H1 (cell line): Measurements from ENCODE around the gene MIPEP. TPM values are rescaled to one million over a fixed set of nuclear protein-coding genes. Genes with fewer than 3 reads are reported as not detected.

ENCODE experiments used
- CTCF ChIA-PET: fragments of 300-600 bp; sonication (Branson Sonifier 250); formaldehyde crosslinking; loops from one replicate; lab custom pipeline; 2021; ENCODE audit not compliant: partially characterized antibody; lab: Charles Lee
- POLR2A ChIA-PET: fragments of 300-600 bp; sonication (Branson Sonifier 250); formaldehyde crosslinking; loops from one replicate; lab custom pipeline; 2021; ENCODE audit warnings: inconsistent platforms; ENCODE audit not compliant: partially characterized antibody; lab: Charles Lee
- DNase-seq, 2 experiments: peaks; one replicate each; pipeline versions ENCODE4 v3.0.0 to v3.0.0-alpha.2; 2010 to 2022; ENCODE audit warnings: low spot score in 2 of 2, low read depth in 1 of 2, mixed read lengths in 1 of 2
- FAIRE-seq: peaks from 2 replicates; lab custom pipeline; 2011; peaks lifted over from hg19 to GRCh38; lab: Jason Lieb, UNC
- H2AFZ ChIP-seq: 2 replicates; pipeline ENCODE4 v1.8.1; 2012; ENCODE audit warnings: low read length, inconsistent platforms
- H2AK5ac ChIP-seq: 2 replicates; pipeline ENCODE4 v1.6.1; 2013; ENCODE audit warnings: low read depth, low read length
- H2BK120ac ChIP-seq: replicated peaks from 2 replicates; pipeline ENCODE3; 2013; ENCODE audit warnings: low read depth, low read length, inconsistent platforms
- H2BK12ac ChIP-seq: 2 replicates; pipeline ENCODE4 v1.6.1; 2013; ENCODE audit warnings: low read depth, low read length
- H2BK15ac ChIP-seq: 2 replicates; pipeline ENCODE4 v1.6.1; 2013; ENCODE audit warnings: low read length
- H2BK20ac ChIP-seq: 2 replicates; pipeline ENCODE4 v1.6.1; 2013; ENCODE audit warnings: low read length
- H2BK5ac ChIP-seq: 2 replicates; pipeline ENCODE4 v1.6.1; 2013; ENCODE audit warnings: low read depth, low read length
- H3K14ac ChIP-seq: 2 replicates; pipeline ENCODE4 v1.6.1; 2013; ENCODE audit warnings: inconsistent platforms; ENCODE audit not compliant: insufficient read length
- H3K18ac ChIP-seq: 2 replicates; pipeline ENCODE4 v1.6.1; 2013; ENCODE audit warnings: low read length; ENCODE audit errors: extremely low read depth
- H3K23ac ChIP-seq: 2 replicates; pipeline ENCODE4 v1.6.1; 2013; ENCODE audit warnings: inconsistent platforms; ENCODE audit not compliant: insufficient read length
- H3K23me2 ChIP-seq: 2 replicates; pipeline ENCODE4 v1.6.1; 2013; ENCODE audit warnings: low read depth, low read length
- H3K27ac ChIP-seq: 2 replicates; pipeline ENCODE4 v1.6.1; 2011; ENCODE audit warnings: low read depth, low read length, inconsistent platforms
- H3K27me3 ChIP-seq, 4 experiments: replicated peaks in 1 of 4; 1 replicate in 1 of 4; 2 replicates in 3 of 4; pipeline versions ENCODE4 v1.6.1 to v1.8.1; 2011 to 2013; ENCODE audit warnings: low read length in 3 of 4, mild to moderate bottlenecking in 3 of 4, inconsistent platforms in 2 of 4, mixed read lengths in 2 of 4, moderate library complexity in 1 of 4; ENCODE audit not compliant: control insufficient read depth in 3 of 4, insufficient read depth in 3 of 4; ENCODE audit errors: extremely low read depth in 1 of 4
- H3K36me3 ChIP-seq, 4 experiments: 2 replicates each; pipeline versions ENCODE4 v1.6.1 to v1.8.1; 2011 to 2013; ENCODE audit warnings: mild to moderate bottlenecking in 4 of 4, low read length in 3 of 4, moderate library complexity in 2 of 4, control low read depth in 1 of 4, inconsistent platforms in 1 of 4; ENCODE audit not compliant: insufficient read depth in 4 of 4, control insufficient read depth in 2 of 4
- H3K4ac ChIP-seq: replicated peaks from 2 replicates; pipeline ENCODE3; 2013; ENCODE audit warnings: low read length, low read depth, mixed read lengths, inconsistent platforms; ENCODE audit not compliant: insufficient read length
- H3K4me1 ChIP-seq, 4 experiments: replicated peaks in 1 of 4; 1 replicate in 1 of 4; 2 replicates in 3 of 4; pipeline versions ENCODE4 v1.6.1 to v1.8.1; 2011 to 2013; ENCODE audit warnings: low read length in 3 of 4, inconsistent platforms in 2 of 4, mixed read lengths in 1 of 4; ENCODE audit not compliant: insufficient read depth in 4 of 4, control insufficient read depth in 3 of 4
- H3K4me2 ChIP-seq, 2 experiments: 2 replicates each; pipeline versions ENCODE4 v1.6.1 to v1.8.1; 2011 to 2013; ENCODE audit warnings: low read depth in 2 of 2, low read length in 2 of 2, control low read depth in 1 of 2, inconsistent platforms in 1 of 2, mild to moderate bottlenecking in 1 of 2; ENCODE audit not compliant: insufficient read depth in 1 of 2
- H3K4me3 ChIP-seq, 4 experiments: fragments of 200-600, 300-600 bp in 1 of 4; sonication (generic), shearing (Covaris generic), sonication (Bioruptor Twin) in 1 of 4; 2 replicates each; pipeline versions ENCODE4 v1.5.1 to v1.8.1; 2011 to 2016; ENCODE audit warnings: low read length in 4 of 4, low read depth in 3 of 4, control low read depth in 2 of 4, inconsistent platforms in 2 of 4, mild to moderate bottlenecking in 2 of 4, mixed read lengths in 1 of 4, moderate library complexity in 1 of 4; ENCODE audit not compliant: insufficient read depth in 2 of 4; ENCODE audit errors: extremely low read depth in 1 of 4
- H3K56ac ChIP-seq: replicated peaks from 2 replicates; pipeline ENCODE3; 2013; ENCODE audit warnings: low read depth, mild to moderate bottlenecking, mixed read lengths, low read length, inconsistent platforms; ENCODE audit not compliant: insufficient read length
- H3K79me1 ChIP-seq: 2 replicates; pipeline ENCODE4 v1.6.1; 2013; ENCODE audit warnings: low read depth, low read length, control low read depth
- H3K79me2 ChIP-seq, 2 experiments: 2 replicates each; pipeline versions ENCODE4 v1.6.1 to v1.8.1; 2012 to 2013; ENCODE audit warnings: low read length in 2 of 2, mild to moderate bottlenecking in 2 of 2, inconsistent platforms in 1 of 2; ENCODE audit not compliant: insufficient read depth in 2 of 2, control insufficient read depth in 1 of 2
- H3K9ac ChIP-seq, 4 experiments: replicated peaks in 1 of 4; 1 replicate in 1 of 4; 2 replicates in 3 of 4; pipeline versions ENCODE4 v1.6.1 to v1.8.1; 2011 to 2013; ENCODE audit warnings: low read depth in 3 of 4, low read length in 3 of 4, control low read depth in 2 of 4, mild to moderate bottlenecking in 2 of 4, moderate library complexity in 2 of 4, inconsistent platforms in 1 of 4; ENCODE audit errors: extremely low read depth in 1 of 4
- H3K9me3 ChIP-seq, 2 experiments: 2 replicates each; pipeline versions ENCODE4 v1.6.1 to v1.8.1; 2012 to 2013; ENCODE audit warnings: mild to moderate bottlenecking in 2 of 2, moderate library complexity in 2 of 2, control low read depth in 1 of 2, inconsistent platforms in 1 of 2, low read depth in 1 of 2, low read length in 1 of 2, mixed read lengths in 1 of 2; ENCODE audit not compliant: insufficient read depth in 2 of 2
- H4K20me1 ChIP-seq, 2 experiments: replicated peaks in 1 of 2; 2 replicates each; pipeline versions ENCODE3 to v1.8.1; 2011 to 2013; ENCODE audit warnings: inconsistent platforms in 2 of 2, low read length in 2 of 2, mild to moderate bottlenecking in 1 of 2; ENCODE audit not compliant: insufficient read depth in 2 of 2, control insufficient read depth in 1 of 2
- H4K5ac ChIP-seq: 2 replicates; pipeline ENCODE4 v1.6.1; 2013; ENCODE audit warnings: low read length, low read depth, mixed read lengths, inconsistent platforms; ENCODE audit not compliant: insufficient read length
- H4K8ac ChIP-seq: 2 replicates; pipeline ENCODE4 v1.8.0; 2013; ENCODE audit warnings: mild to moderate bottlenecking, moderate library complexity, low read length, inconsistent platforms; ENCODE audit not compliant: insufficient read depth; ENCODE audit errors: extremely low read depth
- H4K91ac ChIP-seq: replicated peaks from 2 replicates; pipeline ENCODE3; 2013; ENCODE audit warnings: low read length, mixed read lengths, inconsistent platforms; ENCODE audit not compliant: insufficient read length
- BACH1 ChIP-seq: IDR thresholded peaks from 2 replicates; pipeline ENCODE4 v1.6.1; 2012; ENCODE audit warnings: low read length, improper control_type of control experiment
- CBX5 ChIP-seq: fragments of 300-800, 300-1000 bp; sonication (generic); IDR thresholded peaks from 2 replicates; pipeline ENCODE4 v1.7.1; 2016; ENCODE audit warnings: antibody characterized with exemption, low read length, low read depth
- CREB1 ChIP-seq: IDR thresholded peaks from 2 replicates; pipeline ENCODE4 v1.6.1; 2012; ENCODE audit warnings: inconsistent platforms
- CTCF ChIP-seq, 3 experiments: IDR thresholded peaks; 1 replicate in 2 of 3; 2 replicates in 1 of 3; pipeline versions ENCODE4 v1.5.1 to v1.6.1; 2011; ENCODE audit warnings: low read length in 3 of 3, mild to moderate bottlenecking in 3 of 3, inconsistent platforms in 2 of 3, low read depth in 1 of 3, moderate library complexity in 1 of 3; ENCODE audit not compliant: insufficient read depth in 1 of 3; ENCODE audit errors: control extremely low read depth in 1 of 3
- POU5F1 ChIP-seq: IDR thresholded peaks from 2 replicates; pipeline ENCODE4 v1.6.1; 2011; ENCODE audit warnings: low read depth, mild to moderate bottlenecking, low read length, moderate library complexity
- RAD21 ChIP-seq, 2 experiments: IDR thresholded peaks in 1 of 2; conservative IDR thresholded peaks in 1 of 2; 2 replicates each; pipeline ENCODE4 v1.6.1; 2011; ENCODE audit warnings: low read depth in 2 of 2, low read length in 2 of 2, improper control_type of control experiment in 1 of 2, inconsistent platforms in 1 of 2, mild to moderate bottlenecking in 1 of 2, moderate library complexity in 1 of 2
- SAP30 ChIP-seq: fragments of 300-600 bp; sonication (generic); IDR thresholded peaks from 2 replicates; pipeline ENCODE4 v1.7.1; 2012; ENCODE audit warnings: low read length, moderate library complexity, mild to moderate bottlenecking, inconsistent platforms; ENCODE audit not compliant: insufficient read depth, insufficient replicate concordance
- SIX5 ChIP-seq: IDR thresholded peaks from 2 replicates; pipeline ENCODE4 v1.6.1; 2011; ENCODE audit warnings: mild to moderate bottlenecking, low read depth, low read length
- SP1 ChIP-seq: IDR thresholded peaks from 2 replicates; pipeline ENCODE4 v1.6.1; 2011; ENCODE audit warnings: low read depth, low read length
- TAF7 ChIP-seq: optimal IDR thresholded peaks from 2 replicates; pipeline ENCODE3; 2011; ENCODE audit warnings: low read depth, mild to moderate bottlenecking, inconsistent platforms, low read length, moderate library complexity, borderline replicate concordance
- TCF12 ChIP-seq: IDR thresholded peaks from 2 replicates; pipeline ENCODE4 v1.6.1; 2011; ENCODE audit warnings: low read depth, mild to moderate bottlenecking, low read length
- WGBS, 2 experiments: shearing (Covaris generic) in 1 of 2; methylation state at CpG; one replicate each; pipeline versions ENCODE4 v1.1.6 to v1.1.7; 2013 to 2015; ENCODE audit warnings: low lambda C conversion rate in 2 of 2, mixed read lengths in 2 of 2, inconsistent platforms in 1 of 2, low coverage in 1 of 2, missing lambda C conversion rate in 1 of 2; ENCODE audit not compliant: insufficient replicate concordance in 2 of 2, insufficient coverage in 1 of 2, insufficient read length in 1 of 2; ENCODE audit errors: extremely low coverage in 1 of 2, missing lambda C conversion rate in 1 of 2; 5-methylcytosine and 5-hydroxymethylcytosine counted together
- polyA plus RNA-seq, 7 experiments: library from polyadenylated mRNA; depleted of rRNA in 3 of 7; stranded (reverse) in 5 of 7; unstranded in 2 of 7; fragments of >200 nt in 5 of 7; fragments of 200-250 nt in 2 of 7; gene quantifications; 1 replicate in 5 of 7; 2 replicates in 1 of 7; 4 replicates in 1 of 7; pipeline versions ENCODE4 v1.2.1 to v1.2.3, GENCODE V29; 2011 to 2013; ENCODE audit warnings: missing spikeins in 2 of 7, mixed read lengths in 2 of 7
- total RNA-seq: library from RNA; stranded (reverse); fragmentation: NEBNext Ultra II Directional; extraction: Animal tissue kit (Norgen Biotek cat#: 25700); gene quantifications from 2 replicates; pipeline ENCODE4 v1.2.1, GENCODE V29; 2021

The MIPEP gene
- total and polyA plus RNA-seq, 2 of the 8 experiments (the other 6 are each of a cell fraction or from before 2014, with no cell fraction given), result 24.0 to 24.2 TPM

DNA sequence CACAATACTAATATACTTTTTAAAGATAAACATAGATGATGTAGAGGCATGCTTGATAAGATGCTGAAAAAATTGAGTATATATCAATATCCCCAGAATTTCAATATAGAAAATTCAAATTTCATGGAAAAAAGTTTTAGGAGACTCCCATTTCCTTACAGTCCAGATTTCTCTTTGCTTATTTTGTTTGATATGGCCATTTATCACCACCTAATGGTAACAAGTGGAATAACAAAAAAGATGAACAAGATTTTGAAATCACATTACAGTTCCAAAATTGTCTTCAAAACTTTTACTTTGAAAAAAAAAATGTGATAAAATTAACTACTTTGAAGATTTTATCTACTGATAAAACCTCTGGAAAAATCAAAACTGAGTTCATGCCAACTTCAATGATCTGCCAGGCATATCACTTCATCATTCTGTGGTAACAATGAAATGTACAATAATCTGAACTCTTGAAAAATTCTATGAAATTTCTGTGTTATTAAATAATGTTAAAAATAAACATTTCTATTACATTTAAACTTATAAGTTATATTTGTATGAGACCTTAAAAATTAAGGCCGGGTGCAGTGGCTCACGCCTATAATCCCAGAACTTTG is 17.5 kb downstream of the MIPEP start:
- Histone ChIP-seq H2BK120ac (no peak overlapping the region), H3K4ac (no peak overlapping the region), H3K79me1 (no peaks in the 10 kb centered on the region), H3K18ac (no peak overlapping the region), H3K23ac (no peak overlapping the region), H3K79me2 (no peaks in the 10 kb centered on the region), H4K5ac (no peak overlapping the region), H3K27me3 (no peaks in the 10 kb centered on the region), H3K14ac (no peak overlapping the region), H4K20me1 (peaks cover 0 to 2% of the 10 kb centered on the region in 2 experiments), H4K8ac (no peak overlapping the region), H3K56ac (no peak overlapping the region), H2BK12ac (no peak overlapping the region), H4K91ac (no peak overlapping the region), H3K9ac (no peak overlapping the region), H3K4me1 (peaks cover 0 to 2% (median 0%) of the 10 kb centered on the region in 4 experiments; a peak in 2 of 7 replicates), H2BK5ac (no peak overlapping the region), H2BK15ac (no peak overlapping the region), H2AK5ac (no peak overlapping the region), H3K4me3 (no peak overlapping the region), H2BK20ac (no peak overlapping the region), H3K9me3 (no peaks in the 10 kb centered on the region), H3K27ac (no peak overlapping the region), H3K4me2 (no peak overlapping the region), H3K36me3 (no peaks in the 10 kb centered on the region), H3K23me2 (no peaks in the 10 kb centered on the region), H2AFZ (no peak overlapping the region)
- FAIRE-seq, result peak; percentile 28
- ChIA-PET CTCF (interaction anchor here (0.7 to 2.0 kb wide), 2 partner anchors 307 to 412 kb away, joined by 3 to 5 read pairs; no protein-coding TSS in a partner anchor), POLR2A (no interaction called here)
- 78% methylated on average over 2 of the region's 2 CpGs; no CpG with 5 or more reads in 1 of the 2 experiments for whole genome bisulfite sequencing, 2 experiments
- DNase-seq, result no peak
- TF ChIP-seq SAP30, result no peak
- TF ChIP-seq SP1, result no peak
- peak in 2 of 3 experiments; percentile 21 to 24; a peak in 2 of 4 replicates for TF ChIP-seq CTCF (IDR thresholded peaks at IDR 0.05; ENCODE audit: control extremely low read depth in 1 of 3, insufficient read depth in 1 of 3, low read depth in 1 of 3, low read length in 3 of 3)
- TF ChIP-seq SIX5, result no peak
- TF ChIP-seq TAF7, result no peak
- TF ChIP-seq RAD21 (IDR thresholded peaks at IDR 0.05 in 1 of 2, conservative IDR thresholded peaks at IDR 0.05 in 1 of 2; ENCODE audit: low read depth in 2 of 2, low read length in 2 of 2), result peak in 1 of 2 experiments; percentile 64; a peak in 3 of 4 replicates
- no peak for TF ChIP-seq BACH1
- no peak for TF ChIP-seq POU5F1
- TF ChIP-seq CBX5, result no peak
- no peak for TF ChIP-seq TCF12
- TF ChIP-seq CREB1, result no peak
